Neural progenitor cell (in vitro differentiated cells): ENCODE results near the gene ZRANB3. TPM values are rescaled to one million over a fixed set of nuclear protein-coding genes. Genes with fewer than 3 reads are reported as not detected.

Experiments
- DNase-seq: peaks from one replicate; pipeline ENCODE4 v3.0.0-alpha.2; 2016; ENCODE audit warnings: low spot score
- H2AFZ ChIP-seq: fragments of 200-600 bp; sonication (generic); replicated peaks from 2 replicates; pipeline ENCODE4 v1.6.1; 2016; ENCODE audit warnings: antibody characterized with exemption
- H3F3A ChIP-seq: fragments of 200-600 bp; sonication (generic); 2 replicates; pipeline ENCODE4 v1.6.1; 2016; ENCODE audit warnings: antibody characterized with exemption, low read depth
- H3K27ac ChIP-seq: fragments of 200-600 bp; sonication (generic); 2 replicates; pipeline ENCODE4 v1.5.1; 2016; ENCODE audit warnings: mild to moderate bottlenecking
- H3K27me3 ChIP-seq: fragments of 200-600 bp; sonication (generic); 2 replicates; pipeline ENCODE4 v1.6.1; 2016; ENCODE audit warnings: mild to moderate bottlenecking, moderate library complexity
- H3K36me3 ChIP-seq: fragments of 200-600 bp; sonication (generic); 2 replicates; pipeline ENCODE4 v1.5.1; 2016
- H3K4me1 ChIP-seq: fragments of 200-600 bp; sonication (generic); 2 replicates; pipeline ENCODE4 v1.6.1; 2016; ENCODE audit warnings: mixed run types
- H3K4me2 ChIP-seq: fragments of 200-600 bp; sonication (generic); 2 replicates; pipeline ENCODE4 v1.6.1; 2016
- H3K4me3 ChIP-seq: fragments of 200-600 bp; sonication (generic); 2 replicates; pipeline ENCODE4 v1.5.1; 2016
- H3K79me2 ChIP-seq: fragments of 200-600 bp; sonication (generic); 2 replicates; pipeline ENCODE4 v1.6.1; 2016; ENCODE audit warnings: low read depth
- H3K9ac ChIP-seq: fragments of 200-600 bp; sonication (generic); 2 replicates; pipeline ENCODE4 v1.6.1; 2016
- H3K9me3 ChIP-seq: fragments of 200-600 bp; sonication (generic); 2 replicates; pipeline ENCODE4 v1.5.1; 2016; ENCODE audit warnings: low read depth
- H4K20me1 ChIP-seq: fragments of 200-600 bp; sonication (generic); 2 replicates; pipeline ENCODE4 v1.6.1; 2016; ENCODE audit warnings: low read depth
- H3K27ac Mint-ChIP-seq: 3 replicates; pipeline ENCODE4 v1.8.0; 2021; ENCODE audit warnings: mixed read lengths
- H3K27me3 Mint-ChIP-seq: 2 replicates; pipeline ENCODE4 v1.8.0; 2022; ENCODE audit warnings: low read depth, mild to moderate bottlenecking, inconsistent platforms, moderate library complexity, mixed read lengths; ENCODE audit not compliant: insufficient read depth
- H3K36me3 Mint-ChIP-seq: 3 replicates; pipeline ENCODE4 v1.8.0; 2021; ENCODE audit warnings: mixed read lengths
- H3K4me1 Mint-ChIP-seq: 3 replicates; pipeline ENCODE4 v1.8.0; 2021; ENCODE audit warnings: mixed read lengths
- H3K4me3 Mint-ChIP-seq: 3 replicates; pipeline ENCODE4 v1.8.0; 2021; ENCODE audit warnings: mild to moderate bottlenecking, moderate library complexity, mixed read lengths
- H3K9me3 Mint-ChIP-seq: 3 replicates; pipeline ENCODE4 v1.8.0; 2020; ENCODE audit warnings: mixed read lengths
- CTCF ChIP-seq: fragments of 200-600 bp; sonication (generic); IDR thresholded peaks from 2 replicates; pipeline ENCODE4 v1.5.1; 2017; ENCODE audit warnings: antibody characterized with exemption, mild to moderate bottlenecking
- EZH2 ChIP-seq: fragments of 200-600 bp; sonication (generic); IDR thresholded peaks from 2 replicates; pipeline ENCODE4 v1.6.1; 2017; ENCODE audit warnings: antibody characterized with exemption, mild to moderate bottlenecking, moderate library complexity
- EZH2phosphoT487 ChIP-seq: fragments of 200-600 bp; sonication (generic); IDR thresholded peaks from 2 replicates; pipeline ENCODE4 v1.6.1; 2017; ENCODE audit warnings: antibody characterized with exemption
- total RNA-seq: library from RNA; depleted of rRNA; stranded (reverse); fragments of >200 nt; gene quantifications from 2 replicates; pipeline ENCODE4 v1.2.3, GENCODE V29; 2015; ENCODE audit warnings: low replicate concordance

The ZRANB3 gene
- total RNA-seq, 1 donor from 2014 or later: 35.9 TPM

GRCh38 chr2:135279209-135279608 lies 251.8 kb downstream of the ZRANB3 start:
- no peak overlapping the region for H3K27ac ChIP-seq
- no peak overlapping the region for H3K4me3 Mint-ChIP-seq
- H3K27me3 Mint-ChIP-seq: no peaks in the 10 kb centered on the region
- H3K4me3 ChIP-seq: no peak overlapping the region
- H3F3A ChIP-seq: no peaks in the 10 kb centered on the region
- TF ChIP-seq EZH2phosphoT487 (no peak), EZH2 (no peak), CTCF (no peak)
- H3K4me2 ChIP-seq: no peak overlapping the region
- no peaks in the 10 kb centered on the region for H3K9me3 Mint-ChIP-seq
- no peaks in the 10 kb centered on the region for H3K27me3 ChIP-seq
- no peak overlapping the region for H3K9ac ChIP-seq
- H2AFZ ChIP-seq: no peak overlapping the region
- no peak overlapping the region for H3K27ac Mint-ChIP-seq
- peaks cover 6% of the 10 kb centered on the region for H3K9me3 ChIP-seq
- no peaks in the 10 kb centered on the region for H3K79me2 ChIP-seq
- no peaks in the 10 kb centered on the region for H3K4me1 ChIP-seq
- H3K4me1 Mint-ChIP-seq: peaks cover 3% of the 10 kb centered on the region
- peaks cover 3% of the 10 kb centered on the region for H3K36me3 Mint-ChIP-seq
- no peak for DNase-seq
- H3K36me3 ChIP-seq: no peaks in the 10 kb centered on the region
- no peaks in the 10 kb centered on the region for H4K20me1 ChIP-seq

GRCh38 chr2:135276525-135276924 lies 254.5 kb downstream of the ZRANB3 start:
- no peaks in the 10 kb centered on the region for H3K4me1 ChIP-seq
- Mint-ChIP-seq H3K27me3 (no peaks in the 10 kb centered on the region), H3K4me1 (peaks cover 2% of the 10 kb centered on the region), H3K4me3 (no peak overlapping the region), H3K36me3 (peaks cover 10% of the 10 kb centered on the region), H3K27ac (no peak overlapping the region), H3K9me3 (no peaks in the 10 kb centered on the region)
- no peak overlapping the region for H3K4me3 ChIP-seq
- H3F3A ChIP-seq: no peaks in the 10 kb centered on the region
- no peaks in the 10 kb centered on the region for H4K20me1 ChIP-seq
- TF ChIP-seq EZH2phosphoT487 (no peak), CTCF (no peak), EZH2 (no peak)
- no peak overlapping the region for H3K27ac ChIP-seq
- no peak overlapping the region for H2AFZ ChIP-seq
- H3K9ac ChIP-seq: no peak overlapping the region
- H3K36me3 ChIP-seq: no peaks in the 10 kb centered on the region
- peaks cover 6% of the 10 kb centered on the region for H3K9me3 ChIP-seq
- DNase-seq: no peak
- H3K27me3 ChIP-seq: no peaks in the 10 kb centered on the region
- no peaks in the 10 kb centered on the region for H3K79me2 ChIP-seq
- no peak overlapping the region for H3K4me2 ChIP-seq

- H3K4me2 ChIP-seq: no peak overlapping the region
- Mint-ChIP-seq H3K27ac (no peak overlapping the region), H3K36me3 (peaks cover 13% of the 10 kb centered on the region), H3K4me1 (no peaks in the 10 kb centered on the region), H3K9me3 (no peaks in the 10 kb centered on the region), H3K4me3 (no peak overlapping the region), H3K27me3 (peaks cover 5% of the 10 kb centered on the region)
- no peak overlapping the region for H3K27ac ChIP-seq
- no peak overlapping the region for H3K4me3 ChIP-seq
- H4K20me1 ChIP-seq: no peaks in the 10 kb centered on the region
- no peak for TF ChIP-seq EZH2
- no peak for TF ChIP-seq EZH2phosphoT487
- no peak for TF ChIP-seq CTCF
- H2AFZ ChIP-seq: no peak overlapping the region
- peaks cover 6% of the 10 kb centered on the region for H3K9me3 ChIP-seq
- H3K79me2 ChIP-seq: no peaks in the 10 kb centered on the region
- H3K4me1 ChIP-seq: no peaks in the 10 kb centered on the region
- no peaks in the 10 kb centered on the region for H3K27me3 ChIP-seq
- H3K9ac ChIP-seq: no peak overlapping the region
- no peak for DNase-seq
- H3K36me3 ChIP-seq: no peaks in the 10 kb centered on the region
- H3F3A ChIP-seq: no peaks in the 10 kb centered on the region
These were observed 260.0 kb downstream of the ZRANB3 start for GRCh38 chr2:135271006-135271405.
